ENCODE results near the gene BMPER. TPM values are rescaled to one million over a fixed set of nuclear protein-coding genes. Genes with fewer than 3 reads are reported as not detected.
A peak's percentile ranks its signal among the peaks of the same experiment; 100 is the strongest.

Gene BMPER
- total and polyA plus RNA-seq, 2 donors from 2014 or later: 0.60 to 0.80 TPM

GRCh38 chr7:34128762-34129161 is 223.4 kb downstream of the BMPER start:
- FAIRE-seq (no peak), DNase-seq (no peak)
- intact Hi-C loops (cut with DNase I): no loop called here
- Histone ChIP-seq H3K9me3 (ENCODE audit: control insufficient read depth in 2 of 3, insufficient read depth in 1 of 3, low read length in 3 of 3) (peaks cover 0 to 13% (median 6%) of the 10 kb centered on the region in 3 donors), H3K36me3 (ENCODE audit: control insufficient read depth in 2 of 3, insufficient read depth in 3 of 3, low read length in 3 of 3) (no peaks in the 10 kb centered on the region), H3K27me3 (ENCODE audit: control insufficient read depth, insufficient read depth, low read length) (no peaks in the 10 kb centered on the region), H3K9ac (ENCODE audit: low read length in 3 of 3) (no peak overlapping the region), H3K27ac (ENCODE audit: low read depth in 2 of 2, low read length in 2 of 2) (no peak overlapping the region), H3K4me3 (ENCODE audit: low read length in 3 of 3) (no peak overlapping the region), H3K4me1 (ENCODE audit: control insufficient read depth in 2 of 3, insufficient read depth in 2 of 3, low read depth in 1 of 3, low read length in 3 of 3) (no peaks in the 10 kb centered on the region)
- no peak for TF ChIP-seq CTCF (IDR thresholded peaks at IDR 0.05; ENCODE audit: borderline replicate concordance, extremely low read depth, insufficient read depth)

GRCh38 chr7:34130558-34131295 is 225.4 kb downstream of the BMPER start:
- no peak for TF ChIP-seq CTCF (IDR thresholded peaks at IDR 0.05; ENCODE audit: borderline replicate concordance, extremely low read depth, insufficient read depth)
- H3K9ac ChIP-seq (ENCODE audit: low read length in 3 of 3): no peak overlapping the region
- DNase-seq (no peak), FAIRE-seq (no peak)
- H3K27me3 ChIP-seq (ENCODE audit: control insufficient read depth, insufficient read depth, low read length): no peaks in the 10 kb centered on the region
- H3K4me1 ChIP-seq (ENCODE audit: control insufficient read depth in 2 of 3, insufficient read depth in 2 of 3, low read depth in 1 of 3, low read length in 3 of 3): no peaks in the 10 kb centered on the region
- intact Hi-C loops (cut with DNase I): no loop called here
- H3K36me3 ChIP-seq (ENCODE audit: control insufficient read depth in 2 of 3, insufficient read depth in 3 of 3, low read length in 3 of 3): no peaks in the 10 kb centered on the region
- no peak overlapping the region for H3K27ac ChIP-seq (ENCODE audit: low read depth in 2 of 2, low read length in 2 of 2)
- peaks cover 0 to 4% (median 0%) of the 10 kb centered on the region in 3 donors for H3K9me3 ChIP-seq (ENCODE audit: control insufficient read depth in 2 of 3, insufficient read depth in 1 of 3, low read length in 3 of 3)
- no peak overlapping the region for H3K4me3 ChIP-seq (ENCODE audit: low read length in 3 of 3)

- DNase-seq (peak in 1 of 5 donors; percentile 49), FAIRE-seq (no peak)
- Histone ChIP-seq H3K27me3 (ENCODE audit: control insufficient read depth, insufficient read depth, low read length) (no peaks in the 10 kb centered on the region), H3K9me3 (ENCODE audit: control insufficient read depth in 2 of 3, insufficient read depth in 1 of 3, low read length in 3 of 3) (no peaks in the 10 kb centered on the region), H3K4me1 (ENCODE audit: control insufficient read depth in 2 of 3, insufficient read depth in 2 of 3, low read depth in 1 of 3, low read length in 3 of 3) (no peaks in the 10 kb centered on the region), H3K9ac (ENCODE audit: low read length in 3 of 3) (no peak overlapping the region), H3K27ac (ENCODE audit: low read depth in 2 of 2, low read length in 2 of 2) (no peak overlapping the region), H3K4me3 (ENCODE audit: low read length in 3 of 3) (no peak overlapping the region), H3K36me3 (ENCODE audit: control insufficient read depth in 2 of 3, insufficient read depth in 3 of 3, low read length in 3 of 3) (no peaks in the 10 kb centered on the region)
- TF ChIP-seq CTCF (IDR thresholded peaks at IDR 0.05; ENCODE audit: borderline replicate concordance, extremely low read depth, insufficient read depth): no peak
- intact Hi-C loops (cut with DNase I): no loop called here
Observed at GRCh38 chr7:34131371-34131770, 226.0 kb downstream of the BMPER start.
